Dedifferentiated amniotic fluid mesenchymal stem cell (primary cell): ENCODE results near the gene LRRC28.

Experiments used
- DNase-seq: peaks from one replicate; pipeline ENCODE4 v3.0.0-alpha.2; 2016; ENCODE audit errors: extremely low spot score

LRRC28 gene

DNA sequence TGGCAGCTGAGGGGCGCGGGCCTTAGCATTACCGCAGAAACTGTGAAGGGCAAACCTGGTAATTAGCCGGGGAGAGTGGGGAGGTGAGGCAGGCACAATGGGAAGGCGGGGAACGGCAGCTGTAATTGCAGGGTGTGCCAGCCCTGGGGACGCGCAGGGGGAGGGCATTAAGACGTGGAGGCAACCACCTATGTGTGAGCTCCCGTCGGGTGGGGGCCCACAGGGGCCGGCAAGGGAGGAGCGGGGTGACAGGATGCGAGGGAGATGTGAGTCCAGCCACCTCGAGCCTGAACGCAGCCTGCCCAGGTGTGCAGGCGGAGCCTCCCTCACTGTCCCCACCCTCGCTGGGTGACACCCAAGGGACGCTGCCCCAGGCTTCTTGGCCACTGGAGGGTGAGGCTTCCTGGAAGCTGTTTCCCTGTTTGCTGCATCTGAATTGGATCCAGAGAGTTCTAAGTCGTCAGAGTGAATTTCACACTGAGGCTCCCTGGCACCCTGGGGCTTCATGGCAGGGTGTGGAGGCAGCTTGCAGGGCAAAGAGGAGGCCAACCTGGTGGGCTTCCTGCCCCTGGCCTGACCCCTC is 183.9 kb downstream of the LRRC28 start:
- DNase-seq: no peak

DNA sequence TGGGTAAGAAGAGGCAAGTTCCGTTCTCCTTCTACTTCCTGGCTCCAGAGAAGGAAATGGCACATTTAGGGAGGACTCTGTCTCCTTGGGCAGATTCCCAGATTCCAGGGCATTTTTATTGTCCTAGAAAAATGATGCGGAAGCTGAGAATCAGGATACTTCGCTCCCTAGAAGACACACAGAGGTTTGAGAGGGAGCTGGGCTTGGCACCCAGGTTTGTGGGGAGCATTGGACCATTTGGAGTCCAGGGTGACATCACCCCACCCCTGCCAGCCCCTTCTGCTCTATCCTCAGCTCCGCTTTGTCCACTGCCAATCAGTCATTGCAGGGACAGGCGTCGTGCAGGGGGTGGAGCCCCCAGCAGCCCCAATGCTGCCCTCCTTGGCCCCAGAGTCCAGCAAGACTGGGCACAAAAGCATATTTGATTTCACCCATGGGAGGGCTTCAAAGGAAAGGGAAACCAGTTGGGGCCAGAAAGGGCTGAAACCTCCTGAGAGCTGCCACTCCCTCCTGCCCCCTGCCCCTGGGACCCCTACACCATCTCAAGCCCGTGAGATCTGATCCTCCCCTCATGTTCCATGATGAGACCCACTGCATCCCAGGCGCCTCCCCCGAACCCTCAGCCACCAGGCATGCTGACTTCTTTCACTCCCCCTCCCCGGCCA is 184.7 kb downstream of the LRRC28 start:
- no peak for DNase-seq

DNA sequence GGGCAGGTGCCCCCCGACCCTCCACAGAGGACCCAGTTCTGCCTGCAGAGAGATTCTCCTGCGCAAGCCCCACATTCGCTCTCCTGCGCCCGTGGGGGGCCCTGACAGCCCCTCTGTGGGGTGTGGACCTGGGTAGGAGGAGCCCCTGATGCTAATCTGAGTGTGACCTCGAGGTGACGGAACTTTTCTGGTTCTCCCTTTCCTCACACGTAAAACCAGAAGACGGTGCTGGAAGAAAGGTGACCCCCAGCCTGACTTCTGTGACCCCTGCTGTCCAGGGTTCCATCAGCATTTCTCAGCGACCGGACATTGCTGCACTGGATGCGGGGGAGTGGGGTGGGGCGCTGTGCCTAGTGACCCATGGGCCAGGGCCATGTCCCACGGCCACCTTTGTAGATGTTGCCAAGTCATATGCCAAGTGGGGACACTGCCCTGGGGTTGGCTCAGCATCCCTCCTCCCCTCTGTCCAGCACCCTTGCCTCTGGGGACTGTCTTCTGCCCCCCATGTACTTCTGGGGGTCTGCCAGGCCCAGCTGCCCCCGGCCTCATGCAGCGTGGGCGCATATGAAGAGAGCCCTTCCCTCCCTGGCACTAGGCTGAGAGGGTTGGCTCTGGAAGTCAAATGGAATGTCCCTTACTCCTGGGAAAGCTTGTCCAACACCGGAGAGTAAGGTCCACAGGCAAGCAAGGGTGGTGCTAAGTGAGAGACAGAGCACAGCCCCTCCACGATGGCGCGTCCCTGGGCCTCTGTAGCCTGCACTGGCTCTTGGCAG is 185.4 kb downstream of the LRRC28 start:
- DNase-seq: no peak

DNA sequence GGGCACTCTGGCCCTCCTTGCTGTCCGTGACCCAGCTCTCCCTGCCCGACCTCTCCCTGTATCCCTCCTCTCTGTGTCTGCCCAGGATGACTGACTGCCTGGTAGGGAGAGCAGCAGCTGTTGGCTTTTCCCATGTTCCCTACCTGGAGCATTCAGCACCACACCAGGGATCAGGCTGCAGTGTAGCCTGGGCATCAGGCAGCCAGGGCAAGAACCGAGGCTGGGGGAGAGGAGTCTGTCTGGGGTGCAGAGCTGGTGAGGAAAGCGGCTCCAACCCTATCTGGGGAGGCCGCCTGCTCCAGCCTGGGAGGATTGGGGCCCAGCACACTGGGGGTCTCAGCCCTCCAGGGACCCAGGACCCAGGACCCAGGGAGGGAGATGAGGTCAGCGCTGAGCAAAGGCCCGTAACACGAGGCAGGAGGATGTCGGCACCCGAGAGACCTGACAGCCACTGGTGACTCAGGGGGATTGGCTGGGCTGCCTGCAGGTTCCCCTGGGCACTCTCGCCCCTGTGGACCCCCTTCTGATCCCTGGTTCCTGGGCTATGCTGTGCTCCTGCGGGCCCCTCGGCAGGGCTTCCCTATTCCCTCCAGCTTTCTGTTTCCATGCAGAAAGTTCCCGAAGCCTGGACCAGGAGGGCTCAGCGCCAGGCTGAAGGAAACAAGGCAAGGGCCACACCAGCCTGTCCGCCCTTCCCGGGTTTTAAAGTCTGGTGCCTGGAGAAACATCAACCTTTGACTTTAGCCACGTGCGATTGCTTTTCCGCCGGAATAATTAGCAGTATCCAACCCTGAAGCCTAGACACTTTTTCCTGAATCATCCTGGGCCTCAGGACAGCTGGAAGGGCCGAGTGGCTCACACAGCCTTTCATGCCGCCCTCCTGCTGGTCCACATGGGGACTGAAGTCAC is 186.3 kb downstream of the LRRC28 start:
- no peak for DNase-seq

DNA sequence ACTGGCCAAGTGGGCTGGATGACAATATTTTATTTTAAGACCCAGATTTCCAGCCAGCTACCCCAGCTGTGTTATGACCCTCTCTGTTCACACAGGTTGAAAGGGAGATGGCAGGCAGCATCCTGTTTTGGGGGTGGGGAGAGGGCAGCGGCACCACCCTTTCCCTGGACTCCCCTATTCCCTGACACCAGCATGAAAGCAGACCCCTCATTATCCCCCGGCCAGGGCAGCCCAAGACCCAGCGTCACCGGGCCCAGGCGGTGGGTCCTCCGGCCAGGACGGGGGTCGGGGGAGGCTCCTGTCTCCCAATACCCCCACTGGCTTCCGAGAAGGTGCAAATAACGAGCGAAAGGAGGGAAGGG is 186.9 kb downstream of the LRRC28 start:
- DNase-seq: no peak

DNA sequence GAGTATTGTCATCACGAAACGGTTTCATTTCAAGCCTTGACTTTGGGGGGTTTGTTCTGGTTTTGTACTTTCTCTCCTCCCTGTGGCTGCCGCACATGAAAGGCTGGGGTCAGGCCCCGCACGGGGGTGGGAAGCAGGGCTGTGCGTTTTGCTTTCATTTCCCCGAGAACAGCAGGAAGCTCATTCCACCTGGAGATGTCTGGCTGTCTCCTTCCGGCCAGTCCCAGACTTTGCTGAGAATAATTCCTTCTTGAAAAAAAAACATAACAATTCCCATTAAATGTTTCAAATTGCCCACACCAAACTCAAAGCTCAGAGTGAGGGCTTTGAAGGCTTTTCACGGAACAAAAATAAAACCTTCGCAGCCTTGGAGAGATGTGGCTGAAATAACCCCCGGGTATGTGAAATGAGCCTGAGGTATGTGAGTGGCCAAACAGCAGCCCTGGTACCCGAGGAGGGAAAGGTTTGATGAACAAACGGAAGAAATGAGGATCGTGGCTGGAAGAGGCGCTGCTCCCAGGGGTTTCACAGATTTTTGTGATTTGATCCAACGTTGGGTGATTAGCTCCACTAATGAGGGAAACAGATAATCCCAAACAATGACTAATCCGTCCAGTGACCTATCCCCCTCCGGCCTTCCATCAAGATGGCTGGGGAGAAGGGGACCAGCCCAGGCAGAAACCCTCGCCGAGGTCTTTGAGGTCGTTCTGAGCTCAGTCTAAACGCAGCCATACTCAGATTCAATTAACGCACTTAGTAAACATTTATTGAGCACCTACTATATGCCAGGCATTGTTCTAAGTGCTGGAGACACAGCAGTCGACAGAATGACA is 187.6 kb downstream of the LRRC28 start:
- no peak for DNase-seq

DNA sequence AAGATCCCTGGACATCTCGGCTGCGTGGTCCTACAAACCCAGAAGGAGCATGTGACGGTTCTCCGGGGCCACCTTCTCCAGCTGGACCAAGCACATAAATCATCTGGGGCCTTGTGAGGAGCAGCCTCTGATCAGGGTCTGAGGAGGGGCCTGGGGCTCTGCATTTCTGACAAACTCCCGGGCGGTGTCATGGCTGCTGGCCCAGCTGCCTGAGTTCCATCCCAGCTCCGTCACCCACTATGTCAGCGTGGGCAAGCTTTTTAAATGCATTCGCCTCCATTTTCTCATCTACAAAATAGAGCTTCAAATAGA is 188.2 kb downstream of the LRRC28 start:
- DNase-seq: no peak

DNA sequence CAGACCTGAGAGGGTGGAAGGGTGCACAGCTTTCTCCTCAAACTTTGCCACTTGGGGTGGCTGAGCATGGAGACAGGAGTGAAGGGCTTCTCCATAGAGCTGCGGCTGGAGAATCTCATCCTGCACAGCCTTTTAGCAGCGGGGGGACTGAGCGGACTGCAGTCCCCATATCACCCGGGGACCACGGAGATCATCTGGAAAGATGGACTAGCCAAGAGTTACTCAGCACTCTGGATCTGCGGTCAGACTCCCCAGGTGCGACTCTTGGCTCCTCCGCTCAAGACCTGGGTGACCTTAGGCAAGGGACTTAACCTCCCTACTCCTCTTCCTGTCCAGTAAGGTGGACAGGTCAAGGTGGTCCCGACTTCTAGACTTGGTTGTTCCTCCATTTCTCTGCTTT is 188.7 kb downstream of the LRRC28 start:
- DNase-seq: no peak
